OCI-M1 (cell line): ENCODE results near the gene RICTOR.
A peak's percentile ranks its signal among the peaks of the same experiment; 100 is the strongest.
"Not testable (repeated sequence)": the region's sequence is repeated elsewhere in the genome, so short reads cannot be mapped to it uniquely, and the experiment has no call there.

Source experiments
- DNase-seq: peaks from one replicate; lab custom pipeline; 2025; lab: John Stamatoyannopoulos, UW

The RICTOR gene

GRCh38 chr5:39058178-39058921 is 15.8 kb downstream of the RICTOR start:
- DNase-seq: peak; percentile 35

DNA sequence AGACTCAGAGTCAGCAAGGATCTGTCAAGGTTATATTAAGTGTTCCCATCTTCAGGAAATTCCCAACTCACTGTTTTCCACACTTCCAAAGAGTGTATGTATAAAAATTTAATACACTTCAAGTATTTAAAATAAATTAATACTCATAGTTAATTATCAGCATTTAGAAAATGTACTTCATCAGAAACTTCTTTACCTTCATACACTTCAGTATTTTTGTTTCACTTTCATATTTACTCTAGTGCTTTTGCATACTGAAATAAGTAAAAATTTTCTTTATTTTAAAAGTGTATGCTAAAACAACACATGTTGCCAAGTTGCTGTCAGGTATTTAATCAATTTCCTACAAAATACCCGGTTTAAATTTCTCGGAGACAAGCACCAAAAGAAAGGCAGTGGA is 16.5 kb downstream of the RICTOR start:
- no peak for DNase-seq

- no peak for DNase-seq
Observed at GRCh38 chr5:39055768-39056398, 18.3 kb downstream of the RICTOR start.

- DNase-seq: peak; percentile 15
Observed at GRCh38 chr5:39055027-39055767, 19.0 kb downstream of the RICTOR start.

DNA sequence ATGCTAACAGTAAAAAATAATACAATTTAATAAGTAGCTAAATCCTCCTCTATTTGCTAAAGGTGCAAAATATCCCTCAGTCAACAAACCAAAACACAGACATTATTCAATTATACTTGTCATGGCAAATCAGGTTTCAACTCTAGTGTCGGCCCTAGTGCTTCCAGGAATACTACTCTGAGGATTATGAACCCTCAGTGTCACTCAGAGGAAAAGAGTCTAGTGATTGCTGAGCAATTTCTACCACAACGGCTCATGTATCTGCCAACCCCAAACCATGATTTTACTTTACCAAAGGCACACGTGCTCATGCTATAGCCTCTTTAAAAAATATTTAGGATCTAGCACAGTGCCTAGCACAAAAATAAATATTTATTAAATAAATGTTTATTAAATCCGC is 21.0 kb downstream of the RICTOR start:
- DNase-seq: no peak

GRCh38 chr5:39052141-39052540 is 22.1 kb downstream of the RICTOR start:
- DNase-seq: no peak

DNA sequence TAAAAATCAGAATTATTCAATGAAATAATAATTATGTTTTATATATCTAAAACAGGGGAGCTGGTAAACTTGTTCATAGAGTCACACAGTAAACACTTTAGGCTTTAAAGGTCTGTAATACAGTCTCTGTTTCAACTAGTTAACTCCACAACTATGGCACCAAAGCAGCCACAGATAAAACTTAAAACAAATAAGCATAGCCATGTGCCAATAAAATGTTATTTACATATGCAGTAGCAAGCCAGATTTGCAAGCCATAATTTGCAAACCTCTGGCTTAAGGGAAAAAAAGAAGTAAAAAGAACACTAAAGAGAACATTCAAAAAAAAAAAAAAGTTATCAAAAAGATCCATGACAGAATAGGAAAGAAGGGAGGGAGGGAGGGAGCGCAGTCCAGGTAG is 24.9 kb downstream of the RICTOR start:
- DNase-seq: no peak

DNA sequence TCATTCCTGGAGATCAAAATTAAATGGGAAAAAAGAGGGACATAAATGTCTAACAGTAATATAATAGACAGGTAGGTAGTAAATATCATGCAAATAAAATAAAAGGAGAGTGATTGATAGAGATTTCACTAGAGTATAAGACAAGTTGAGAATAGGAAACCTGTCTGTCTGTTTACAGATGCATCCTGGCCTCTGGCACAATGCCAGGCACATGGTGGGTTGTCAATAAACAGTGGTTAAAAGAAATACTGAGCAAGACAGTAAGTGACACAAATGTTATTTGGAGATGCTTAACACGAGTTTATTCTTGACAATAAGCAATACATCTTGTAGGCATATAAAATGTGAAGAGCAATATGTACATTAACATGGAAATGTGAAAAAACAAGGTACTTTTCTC is 33.3 kb downstream of the RICTOR start:
- no peak for DNase-seq

DNA sequence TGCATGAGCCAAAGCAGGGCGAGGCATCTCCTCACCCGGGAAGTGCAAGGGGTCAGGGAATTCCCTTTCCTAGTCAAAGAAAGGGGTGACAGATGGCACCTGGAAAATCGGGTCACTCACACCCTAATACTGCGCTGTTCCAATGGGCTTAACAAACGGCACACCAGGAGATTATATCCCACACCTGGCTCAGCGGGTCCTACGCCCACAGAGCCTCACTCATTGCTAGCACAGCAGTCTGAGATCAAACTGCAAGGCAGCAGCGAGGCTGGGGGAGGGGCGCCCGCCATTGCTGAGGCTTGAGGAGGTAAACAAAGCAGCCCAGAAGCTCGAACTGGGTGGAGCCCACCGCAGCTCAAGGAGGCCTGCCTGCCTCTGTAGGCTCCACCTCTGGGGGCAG is 39.7 kb downstream of the RICTOR start:
- DNase-seq: not testable (repeated sequence)

- no peak for DNase-seq
Observed at GRCh38 chr5:39031041-39031440, 43.2 kb downstream of the RICTOR start.

DNA sequence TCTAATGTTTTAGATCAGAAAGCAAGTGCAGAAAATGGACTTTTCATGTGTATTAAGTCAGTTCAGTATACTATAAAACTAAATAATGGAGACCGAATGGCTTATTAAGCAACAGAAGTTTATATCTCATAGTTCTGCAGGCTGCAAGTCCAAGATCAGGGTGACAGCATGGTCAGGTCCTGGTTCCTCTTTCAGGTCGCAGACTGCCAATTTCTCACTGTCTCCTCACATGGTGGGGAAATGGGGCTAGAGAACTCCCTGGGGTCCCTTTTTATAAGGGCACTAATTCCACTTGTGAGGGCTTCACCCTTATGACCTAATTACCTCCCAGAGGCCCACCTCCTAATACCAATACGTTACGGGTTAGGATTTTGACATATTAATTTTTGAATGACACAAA is 48.7 kb downstream of the RICTOR start:
- DNase-seq: peak; percentile 35

GRCh38 chr5:39024884-39025283 is 49.3 kb downstream of the RICTOR start:
- DNase-seq: no peak

DNA sequence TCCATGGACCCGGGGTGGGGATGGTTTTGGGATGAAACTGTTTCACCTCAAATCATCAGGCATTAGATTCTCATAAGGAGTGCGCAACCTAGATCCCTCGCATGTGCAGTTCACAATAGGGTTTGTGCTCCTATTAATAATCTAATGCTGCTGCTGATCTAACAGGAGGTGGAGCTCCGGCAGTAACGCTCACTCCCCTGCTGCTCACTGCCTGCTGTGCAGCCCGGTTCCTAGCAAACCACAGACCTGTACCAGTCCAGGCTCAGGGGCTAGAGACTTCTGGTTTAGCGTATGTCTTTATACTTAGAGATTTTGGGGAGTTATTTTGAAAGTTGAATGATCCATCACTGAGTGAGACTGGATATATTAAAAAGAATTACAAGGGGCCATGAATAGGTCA is 50.2 kb downstream of the RICTOR start:
- no peak for DNase-seq

DNA sequence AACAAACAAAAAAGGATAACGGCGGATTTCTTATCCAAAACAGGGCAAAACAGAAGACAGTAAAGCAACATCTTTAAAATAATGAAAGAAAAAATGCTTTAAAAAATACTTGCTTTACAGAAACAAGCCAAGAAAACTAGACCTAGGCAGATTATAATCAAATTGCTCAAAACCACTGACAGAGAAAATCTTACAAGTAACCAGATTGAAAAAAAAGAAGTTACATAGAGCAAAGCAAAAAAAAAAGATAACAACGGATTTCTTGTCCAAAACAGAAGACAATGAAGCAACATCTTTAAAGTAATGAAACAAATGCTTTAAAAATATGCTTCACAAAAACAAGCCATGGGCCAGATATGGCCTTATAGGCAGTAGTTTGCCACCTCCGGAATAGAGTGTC is 51.1 kb downstream of the RICTOR start:
- no peak for DNase-seq

DNA sequence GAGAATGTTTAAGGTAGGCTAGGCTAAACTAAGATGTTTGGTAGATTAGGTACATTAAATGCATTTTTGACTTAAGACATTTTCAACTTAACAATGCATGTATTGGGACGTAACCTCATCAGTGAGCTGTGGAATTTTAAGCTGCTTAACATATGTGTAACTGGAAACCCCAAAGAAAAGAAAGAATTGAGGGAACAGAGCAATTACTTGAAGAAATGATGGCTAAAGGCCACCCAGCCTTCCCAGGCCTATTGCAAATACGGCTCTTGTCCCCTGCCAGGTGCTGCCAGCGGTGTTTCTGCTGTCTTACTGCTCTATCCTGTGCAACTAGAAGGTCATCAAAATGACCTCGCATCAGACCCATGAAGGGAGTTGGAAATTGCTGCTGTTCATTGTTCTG is 52.0 kb downstream of the RICTOR start:
- DNase-seq: no peak

- DNase-seq: no peak
Observed at GRCh38 chr5:39021413-39021812, 52.8 kb downstream of the RICTOR start.

DNA sequence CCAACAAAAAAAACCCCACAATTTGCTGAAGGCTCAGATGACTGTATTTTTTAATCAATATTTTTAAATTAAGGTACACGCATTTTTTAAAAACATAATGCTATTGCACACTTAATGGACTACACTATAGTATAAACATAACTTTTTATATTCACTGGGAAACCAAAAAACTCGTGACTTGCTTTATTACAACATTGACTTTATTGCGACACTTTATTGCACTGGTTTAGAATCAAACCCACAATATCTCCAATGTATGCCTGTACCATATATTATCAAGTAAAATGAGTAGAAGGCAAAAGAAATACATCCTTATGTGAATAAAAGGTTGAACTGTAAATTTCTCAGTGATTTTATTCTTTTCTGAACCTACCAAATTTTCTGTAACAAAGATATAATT is 53.7 kb downstream of the RICTOR start:
- peak; percentile 23 for DNase-seq

GRCh38 chr5:39019254-39019653 is 54.9 kb downstream of the RICTOR start:
- no peak for DNase-seq

DNA sequence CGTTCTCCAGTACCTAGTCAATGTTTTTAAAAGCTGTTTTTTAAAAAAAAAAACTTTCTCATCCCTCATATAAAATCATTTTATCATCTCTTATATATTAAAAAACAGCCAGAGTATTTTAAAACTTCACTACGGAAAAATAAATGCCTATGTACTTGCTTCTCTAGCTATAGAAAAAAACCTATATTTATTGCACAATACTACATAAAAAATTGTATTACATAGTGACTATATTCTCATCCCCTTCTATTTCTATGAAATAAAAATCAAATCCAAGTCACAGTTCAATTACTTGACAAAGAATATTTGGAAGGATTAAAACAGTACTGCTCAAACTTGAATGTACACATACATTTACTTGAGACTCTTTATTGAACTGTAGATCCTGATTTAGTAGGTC is 56.7 kb downstream of the RICTOR start:
- no peak for DNase-seq

GRCh38 chr5:39016587-39017275 is 57.5 kb downstream of the RICTOR start:
- DNase-seq: peak; percentile 58

DNA sequence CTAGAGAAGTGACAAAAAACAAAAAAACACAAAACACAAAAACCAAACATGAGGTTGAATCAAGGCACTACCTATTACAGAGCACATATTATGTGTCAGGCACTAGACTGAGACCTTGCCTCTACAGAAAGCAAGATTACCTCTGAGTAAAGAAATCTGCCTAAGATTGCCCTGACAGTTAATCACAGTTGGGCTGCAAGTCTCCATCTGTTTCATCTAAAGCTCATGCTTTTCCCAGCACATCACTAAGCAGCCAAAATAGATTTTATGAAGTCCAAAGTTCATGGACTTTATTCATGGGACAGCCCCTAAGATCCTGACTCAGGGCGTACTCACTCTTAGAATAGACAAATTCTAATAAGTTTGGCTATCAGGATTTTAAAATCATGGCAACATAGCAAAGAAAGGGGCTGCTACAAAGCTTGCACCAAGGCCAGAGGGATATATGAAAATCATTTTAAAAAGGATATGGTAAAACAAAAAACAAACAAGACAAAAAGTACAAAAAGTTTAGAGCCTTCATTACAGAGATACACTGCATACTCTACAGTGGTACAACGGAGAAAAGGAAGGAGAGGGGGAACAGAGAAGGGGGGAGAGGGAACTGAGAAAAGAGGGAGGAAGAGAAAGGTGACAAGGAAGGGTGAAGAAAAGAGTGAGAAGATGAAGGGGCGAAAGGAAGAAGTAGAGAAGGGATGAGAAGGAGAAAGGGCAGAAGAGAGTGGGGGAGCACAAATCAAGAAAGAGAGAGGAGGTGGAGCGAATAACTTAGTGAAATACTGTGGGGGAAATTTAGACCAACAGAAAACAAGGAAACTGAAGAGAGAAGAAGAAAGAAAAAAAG is 58.2 kb downstream of the RICTOR start:
- DNase-seq: no peak

DNA sequence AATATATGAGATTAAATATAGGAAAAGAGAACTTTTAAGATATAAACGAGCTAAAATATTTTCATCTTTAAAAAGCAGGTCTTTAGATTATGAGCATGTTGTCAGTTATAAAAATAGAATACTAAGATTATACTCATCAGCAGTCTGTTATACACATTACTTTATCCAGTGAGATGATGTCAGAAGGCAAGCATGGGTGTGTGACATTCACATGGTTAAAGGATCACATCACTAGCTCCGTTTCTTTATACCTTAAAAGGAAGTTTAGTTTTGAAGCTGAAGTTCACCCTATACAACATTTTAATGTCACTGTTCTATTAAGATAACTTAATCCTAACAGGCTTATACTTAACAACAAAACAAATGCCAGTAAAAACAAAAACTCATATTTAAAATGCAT is 59.6 kb downstream of the RICTOR start:
- no peak for DNase-seq
